ENCODE results near the gene P2RY13.

The P2RY13 gene

GRCh38 chr3:151297429-151297828 lies 31.9 kb downstream of the P2RY13 start:
- DNase-seq (ENCODE audit: extremely low read depth, low read depth): no peak
- no peak for TF ChIP-seq CTCF (IDR thresholded peaks at IDR 0.05; ENCODE audit: low read depth, low read length)

- TF ChIP-seq CTCF (IDR thresholded peaks at IDR 0.05; ENCODE audit: low read depth, low read length): no peak
- no peak for DNase-seq (ENCODE audit: extremely low read depth, low read depth)
These were observed 33.1 kb downstream of the P2RY13 start for GRCh38 chr3:151296226-151296625.

- no peak for DNase-seq (ENCODE audit: extremely low read depth, low read depth)
- TF ChIP-seq CTCF (IDR thresholded peaks at IDR 0.05; ENCODE audit: low read depth, low read length): no peak
These were observed 36.2 kb downstream of the P2RY13 start for GRCh38 chr3:151293127-151293526.

- no peak for DNase-seq (ENCODE audit: extremely low read depth, low read depth)
- peak; percentile 64 for TF ChIP-seq CTCF (IDR thresholded peaks at IDR 0.05; ENCODE audit: low read depth, low read length)
These were observed 38.7 kb downstream of the P2RY13 start for GRCh38 chr3:151290673-151291072.

GRCh38 chr3:151289445-151289844 lies 39.9 kb downstream of the P2RY13 start:
- TF ChIP-seq CTCF (IDR thresholded peaks at IDR 0.05; ENCODE audit: low read depth, low read length): no peak
- no peak for DNase-seq (ENCODE audit: extremely low read depth, low read depth)

- TF ChIP-seq CTCF (IDR thresholded peaks at IDR 0.05; ENCODE audit: low read depth, low read length): no peak
- DNase-seq (ENCODE audit: extremely low read depth, low read depth): no peak
These were observed 43.4 kb downstream of the P2RY13 start for GRCh38 chr3:151285940-151286339.

GRCh38 chr3:151283907-151284461 lies 45.4 kb downstream of the P2RY13 start:
- no peak for DNase-seq (ENCODE audit: extremely low read depth, low read depth)
- no peak for TF ChIP-seq CTCF (IDR thresholded peaks at IDR 0.05; ENCODE audit: low read depth, low read length)

All from AG09319 (cell line).